Endothelial cell of hepatic sinusoid (primary cell): ENCODE measurements around the gene BMAL1.
"Not testable (repeated sequence)": the region's sequence is repeated elsewhere in the genome, so short reads cannot be mapped to it uniquely, and the experiment has no call there.

Source experiments
- in situ Hi-C: cut with HindIII; loops from 2 replicates; pipeline ENCODE4 v1.10.0; 2017; ENCODE audit warnings: low sequenced_read_pairs

Gene BMAL1

DNA sequence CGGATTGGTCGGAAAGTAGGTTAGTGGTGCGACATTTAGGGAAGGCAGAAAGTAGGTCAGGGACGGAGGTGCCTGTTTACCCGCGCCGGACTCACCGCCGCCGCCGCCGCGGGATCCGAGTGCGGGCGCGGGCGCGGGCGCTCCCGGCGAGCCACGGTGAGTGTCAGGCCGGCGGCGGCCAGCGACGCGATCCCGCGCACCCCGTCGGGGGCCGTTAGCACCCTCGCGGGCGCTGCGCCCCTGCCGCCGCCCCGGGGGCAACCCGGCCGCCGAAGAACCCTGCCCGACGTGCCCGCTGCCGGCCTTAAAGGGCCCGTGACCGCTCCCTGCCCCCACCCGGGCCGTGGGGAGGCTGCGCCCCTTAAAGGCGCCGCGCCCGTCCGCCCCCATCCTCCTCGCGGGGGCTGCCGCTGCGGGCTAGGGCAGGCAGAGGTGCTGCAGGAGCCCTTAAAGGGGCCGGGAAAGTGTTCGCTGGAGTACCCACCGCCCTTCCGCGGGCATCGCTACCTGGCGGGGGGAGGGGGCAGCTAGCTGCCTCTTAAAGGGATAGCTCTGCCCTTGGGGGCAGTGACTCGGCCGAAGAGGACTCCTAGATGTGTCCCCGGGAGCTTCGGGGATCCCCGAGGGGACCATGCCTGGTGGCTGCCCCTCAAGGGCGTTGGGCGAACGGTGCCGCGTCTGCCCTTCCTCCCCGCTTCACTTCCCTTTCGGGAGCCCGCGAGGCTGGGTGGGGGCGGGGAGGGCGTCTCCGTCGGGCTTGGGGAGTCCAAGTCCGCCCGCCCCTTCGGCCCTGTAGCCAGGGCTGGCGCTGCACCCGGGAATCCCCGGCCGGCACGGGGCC is at the start of gene BMAL1:
TSS of gene BMAL1 (plus strand) at position 23 of the 841 bp plus-strand sequence. CDS start 76,519 bp downstream, outside the sequence.
- in situ Hi-C loops: no loop called here

DNA sequence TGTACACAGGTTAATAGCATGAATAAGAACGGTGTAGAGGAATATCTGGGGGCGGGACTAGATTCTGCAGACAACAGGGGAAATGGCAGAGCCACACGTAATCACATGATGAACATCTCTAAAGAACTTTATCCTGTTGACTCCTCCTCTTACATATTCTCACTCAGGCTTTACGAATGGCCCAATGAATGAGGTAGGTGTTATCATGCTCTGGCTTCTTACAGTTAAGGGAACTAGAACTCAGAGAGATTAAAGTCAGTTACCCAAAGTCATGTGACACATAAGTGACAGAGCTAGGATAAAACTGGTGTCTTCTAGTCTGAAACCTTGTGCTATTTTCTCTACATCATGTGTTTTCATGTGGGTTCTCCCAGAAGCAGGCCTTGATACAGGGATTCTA is 49.0 kb upstream of the BMAL1 start:
- in situ Hi-C loops: no loop called here

DNA sequence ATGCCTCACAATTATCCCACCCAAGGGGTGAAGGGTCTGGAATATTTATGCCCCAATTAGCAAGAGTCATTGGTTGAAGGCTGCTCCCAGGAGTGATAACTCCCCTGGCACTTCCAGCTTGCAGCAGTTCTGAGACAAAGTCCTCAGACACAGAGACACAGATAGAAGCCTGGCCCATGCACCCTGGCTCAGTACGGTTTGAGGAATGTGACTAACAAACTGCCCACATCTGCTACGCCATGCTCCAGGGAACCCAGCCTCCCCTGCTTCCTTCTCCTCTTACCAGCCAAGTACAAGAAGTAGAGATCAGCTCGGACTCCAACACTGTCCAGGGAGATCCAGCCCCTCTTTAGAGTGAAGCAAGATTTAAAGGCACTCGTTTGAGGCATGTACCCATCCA is 48.5 kb upstream of the BMAL1 start:
- in situ Hi-C loops: no loop called here

DNA sequence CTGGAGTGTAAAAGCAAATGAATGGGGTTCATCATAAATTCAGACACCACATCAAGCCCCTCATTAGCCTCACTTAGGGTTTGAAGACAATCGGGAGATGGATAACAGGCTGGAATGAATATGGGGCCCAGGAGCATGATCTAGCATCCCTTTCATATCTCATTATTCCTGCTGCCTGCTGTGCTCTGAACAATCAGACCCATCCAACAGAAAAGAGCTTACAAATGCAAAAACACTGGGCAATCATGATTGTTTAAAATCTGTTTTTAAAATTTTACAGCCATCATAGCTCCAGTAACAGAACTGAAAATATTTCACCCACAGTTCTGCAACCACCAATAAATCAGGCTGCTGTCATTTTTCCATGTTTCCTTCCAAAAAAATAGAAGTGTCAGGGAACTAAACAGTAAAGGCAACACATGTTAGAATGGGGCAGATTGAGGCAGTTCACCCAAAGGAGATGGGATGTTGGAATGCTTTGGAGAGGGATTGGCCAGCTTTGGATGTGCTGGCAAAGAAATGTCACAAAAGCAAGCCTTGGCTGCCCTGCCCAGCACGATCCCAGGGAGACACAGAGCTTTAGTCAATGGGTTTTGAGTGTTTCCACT is 47.8 kb upstream of the BMAL1 start:
- in situ Hi-C loops: no loop called here

DNA sequence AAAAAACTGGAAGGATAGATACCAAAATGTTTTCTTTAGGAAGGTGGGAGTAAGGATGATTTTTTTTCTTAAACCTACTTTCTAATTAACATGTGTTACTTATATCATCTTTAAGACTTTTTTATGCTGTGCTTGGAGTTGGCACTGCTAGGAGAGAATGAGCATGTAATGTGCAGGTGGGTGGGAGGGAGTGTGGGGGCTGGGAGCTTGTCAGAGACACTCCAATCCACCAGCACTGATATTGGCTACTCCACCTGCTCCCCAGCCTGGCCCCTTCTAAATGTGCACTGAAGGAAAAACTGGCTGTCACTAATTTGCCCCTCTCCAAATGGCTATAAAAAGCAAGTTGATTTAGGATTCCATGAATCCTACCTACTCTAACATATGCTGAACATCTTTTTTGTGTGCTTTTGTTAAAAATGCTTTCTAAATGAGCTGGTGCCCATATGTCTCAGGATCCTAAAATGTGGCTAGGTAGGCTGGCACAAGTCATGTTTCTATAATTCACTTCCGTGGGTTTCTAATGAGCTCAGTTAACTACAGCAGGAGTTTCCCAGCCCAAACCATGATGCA is 44.3 kb upstream of the BMAL1 start:
- in situ Hi-C loops: no loop called here

DNA sequence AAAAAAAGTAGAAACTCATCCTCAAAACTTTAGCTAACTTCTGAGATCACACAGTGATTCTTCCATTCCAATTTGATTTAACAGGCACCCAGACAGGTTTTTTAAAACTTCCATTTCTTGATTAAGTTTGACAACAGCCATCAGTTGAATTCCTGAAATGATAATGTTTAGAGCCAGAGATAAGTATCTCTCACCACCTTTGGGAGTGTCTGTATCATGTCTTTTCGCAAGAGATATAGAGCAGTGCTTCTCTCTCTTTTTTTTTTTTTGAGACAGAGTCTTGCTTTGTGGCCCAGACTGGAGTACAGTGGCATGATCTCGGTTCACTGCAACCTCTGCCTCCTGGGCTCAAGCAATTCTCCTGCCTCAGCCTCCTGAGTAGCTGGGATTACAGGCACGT is 41.7 kb upstream of the BMAL1 start:
- in situ Hi-C loops: no loop called here

DNA sequence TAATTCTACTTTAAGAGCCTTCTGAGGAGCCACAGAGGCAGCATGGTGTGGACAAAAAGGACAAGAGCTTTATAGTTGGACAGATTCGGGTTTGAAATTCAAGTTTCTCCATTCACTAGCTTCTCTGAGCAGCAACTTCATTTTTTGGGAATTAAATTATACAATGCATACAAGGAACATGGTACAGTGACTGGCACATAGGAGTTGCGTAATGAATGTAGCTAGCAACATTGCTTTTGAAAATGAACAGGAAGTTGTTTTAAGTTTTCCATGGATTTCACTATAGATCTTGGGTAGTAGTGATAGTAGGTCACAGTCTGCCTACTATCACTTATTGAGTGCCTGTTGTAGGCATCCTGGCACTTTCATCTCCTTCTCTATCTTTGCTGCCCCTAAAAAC is 41.0 kb upstream of the BMAL1 start:
- in situ Hi-C loops: no loop called here

DNA sequence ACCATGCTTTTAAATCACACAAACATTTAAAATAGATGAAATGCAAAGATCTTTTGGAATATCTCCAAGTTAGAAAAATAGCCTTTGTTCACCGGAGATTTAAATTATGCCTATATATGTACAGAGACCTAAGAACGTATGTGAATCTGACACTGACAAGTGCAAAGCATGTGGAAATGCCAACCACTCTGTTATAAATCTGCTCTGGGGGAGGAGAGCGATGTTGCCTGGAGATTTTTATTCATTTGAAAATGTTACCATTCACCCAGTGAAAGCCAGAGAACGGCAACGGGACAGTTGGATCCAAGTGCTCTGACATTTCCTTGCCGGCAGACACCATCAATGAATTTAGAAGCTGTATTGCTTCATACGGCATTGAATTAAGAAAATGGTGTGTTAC is 39.8 kb upstream of the BMAL1 start:
- in situ Hi-C loops: no loop called here

DNA sequence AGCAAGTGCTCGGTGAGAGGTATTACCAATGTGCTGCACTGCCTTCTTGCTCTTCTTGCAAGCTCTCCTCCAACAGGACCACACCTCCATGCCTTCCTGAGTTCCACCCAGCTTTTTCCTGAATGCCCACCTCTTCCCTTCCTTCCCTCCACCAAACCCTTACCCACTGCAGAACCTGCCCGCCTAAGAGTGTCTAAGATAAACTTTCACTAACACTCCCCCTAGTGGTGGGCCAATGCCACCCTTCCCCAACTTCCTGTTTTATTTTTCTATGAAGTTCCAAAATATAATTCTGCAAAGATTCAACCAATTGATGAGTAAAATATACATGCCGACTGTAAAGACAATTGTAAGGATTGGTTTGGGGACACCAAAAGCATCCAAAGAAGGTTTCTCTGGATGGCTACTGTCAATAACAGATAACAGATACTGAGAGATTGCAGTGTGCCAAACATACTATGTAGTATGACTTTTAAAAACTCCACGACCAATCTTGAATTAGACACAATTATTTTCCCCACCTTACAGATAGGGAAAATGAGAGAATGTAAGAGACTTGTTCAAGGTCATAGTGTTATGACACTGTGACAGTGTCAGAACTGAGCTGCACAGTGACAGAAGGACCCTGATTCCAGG is 38.6 kb upstream of the BMAL1 start:
- in situ Hi-C loops: no loop called here

DNA sequence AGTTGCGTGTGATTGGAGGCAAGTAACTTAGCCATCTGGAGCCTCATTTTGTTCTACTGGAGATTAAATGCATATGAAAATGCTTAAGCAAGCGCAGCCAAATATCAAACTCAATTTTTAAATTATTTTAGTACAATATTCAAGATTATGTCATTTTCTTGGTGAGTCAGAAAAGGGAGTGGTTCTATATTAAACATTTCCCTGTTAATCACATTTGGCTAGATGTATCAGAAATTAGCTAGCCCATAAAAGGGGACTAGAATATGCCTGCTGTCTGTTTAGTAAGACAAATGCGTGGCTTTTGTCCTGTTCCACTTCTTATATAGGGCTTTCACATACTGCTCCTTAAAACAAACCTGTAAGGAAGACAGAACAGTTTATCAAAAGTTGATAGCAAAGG is 35.0 kb upstream of the BMAL1 start:
- in situ Hi-C loops: no loop called here

DNA sequence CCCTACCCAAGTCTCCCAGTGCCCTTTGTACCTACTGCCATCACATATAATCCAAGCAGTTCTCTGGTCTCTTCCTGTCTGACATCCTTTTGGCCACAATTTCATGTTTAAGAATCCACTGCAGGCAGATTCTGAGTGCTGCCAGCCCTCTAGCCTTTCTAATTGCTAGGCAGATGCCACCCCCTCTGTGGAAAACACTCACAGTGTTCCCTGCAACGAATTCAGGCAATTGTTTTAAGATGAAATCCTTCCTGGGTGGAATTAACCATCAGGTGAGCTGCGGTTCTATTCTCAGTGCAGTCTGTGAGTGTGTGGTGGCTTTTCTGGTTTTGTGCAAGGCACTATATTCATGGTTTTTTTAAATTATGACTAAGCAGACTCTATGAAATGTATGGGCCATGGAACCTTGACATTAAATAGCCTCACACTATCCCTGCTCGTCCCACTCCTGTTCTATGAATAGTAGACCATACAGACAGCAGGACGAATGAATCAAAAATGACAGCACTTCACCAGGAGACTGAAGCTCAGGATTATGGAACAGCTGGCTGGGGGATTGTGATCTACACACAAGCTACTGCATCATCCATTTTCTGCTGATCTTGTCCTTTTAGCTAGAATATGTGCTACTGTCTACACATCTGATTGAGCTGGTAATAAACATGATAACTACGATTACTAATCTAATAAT is 29.8 kb upstream of the BMAL1 start:
- in situ Hi-C loops: no loop called here

DNA sequence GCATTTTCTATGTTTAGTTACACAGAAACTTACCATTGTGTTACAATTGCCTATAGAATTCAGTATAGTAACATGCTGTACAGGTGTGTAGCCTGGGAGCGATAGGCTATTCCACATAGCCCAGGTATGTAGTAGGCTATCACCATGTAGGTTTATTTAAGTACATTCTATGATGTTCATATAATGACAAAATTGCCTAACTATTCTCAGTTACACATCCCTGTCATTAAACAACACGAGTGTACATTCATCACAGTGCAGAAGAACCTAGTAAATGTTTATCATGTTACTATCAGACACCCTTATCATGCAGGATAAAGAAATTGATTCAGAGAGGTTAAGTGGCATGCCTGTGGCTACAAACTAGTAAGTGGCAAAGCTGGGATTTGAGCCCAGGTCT is 28.4 kb upstream of the BMAL1 start:
- in situ Hi-C loops: no loop called here

DNA sequence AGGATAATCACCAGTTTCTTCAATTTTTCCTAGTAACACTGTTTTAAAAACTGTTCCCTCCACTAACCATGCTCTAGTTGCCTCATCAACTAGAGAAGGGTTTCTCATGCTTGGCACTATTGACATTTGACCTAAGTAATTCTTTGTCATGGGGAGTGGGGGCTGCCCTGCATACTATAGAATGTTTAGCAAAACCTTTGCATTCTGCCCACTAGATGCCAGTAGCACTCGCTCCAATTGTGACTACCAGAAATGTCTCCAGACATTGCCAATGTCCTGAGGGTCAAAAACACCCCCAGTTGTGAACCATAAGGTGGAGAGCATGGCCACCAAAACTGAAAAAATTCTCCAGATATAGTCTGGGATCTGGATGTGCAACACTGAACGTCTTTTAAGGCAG is 27.6 kb upstream of the BMAL1 start:
- in situ Hi-C loops: no loop called here

DNA sequence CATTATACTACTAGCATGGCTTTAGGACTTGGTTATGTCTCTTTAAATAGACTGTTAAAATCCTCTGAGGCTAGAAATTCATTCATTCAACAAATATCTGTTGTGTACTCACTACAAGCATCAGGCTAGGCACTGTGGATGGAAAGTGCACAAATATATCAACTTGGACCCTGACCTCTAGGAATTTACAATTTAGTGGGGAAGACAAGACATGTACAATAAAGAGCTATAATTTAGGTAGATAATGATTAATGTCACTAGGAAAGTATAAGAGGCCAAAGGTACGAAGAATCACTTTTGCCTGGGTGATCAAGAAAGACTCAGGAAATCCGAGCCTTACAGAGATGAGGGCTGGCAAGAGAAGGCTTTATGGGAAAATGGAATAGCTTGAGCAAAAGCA is 25.6 kb upstream of the BMAL1 start:
- in situ Hi-C loops: no loop called here

DNA sequence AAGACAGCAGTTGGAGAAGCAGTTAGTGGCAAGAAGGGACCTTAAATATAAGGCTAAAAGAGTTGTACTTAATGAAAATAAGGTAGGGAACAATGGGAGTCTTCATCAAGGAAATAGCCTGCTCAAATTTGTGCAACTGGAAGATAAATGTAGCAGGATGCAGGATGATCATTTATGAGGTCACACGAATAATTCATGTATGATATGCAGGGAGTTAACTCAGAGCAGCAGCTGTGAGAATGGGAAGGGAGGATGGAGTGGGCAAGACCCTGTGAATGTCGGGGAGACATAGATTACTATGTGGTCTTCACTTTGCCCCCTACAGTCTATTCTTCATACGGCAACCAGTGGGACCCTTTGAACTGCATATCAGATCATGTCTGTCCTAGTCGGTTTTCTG is 25.2 kb upstream of the BMAL1 start:
- in situ Hi-C loops: no loop called here

DNA sequence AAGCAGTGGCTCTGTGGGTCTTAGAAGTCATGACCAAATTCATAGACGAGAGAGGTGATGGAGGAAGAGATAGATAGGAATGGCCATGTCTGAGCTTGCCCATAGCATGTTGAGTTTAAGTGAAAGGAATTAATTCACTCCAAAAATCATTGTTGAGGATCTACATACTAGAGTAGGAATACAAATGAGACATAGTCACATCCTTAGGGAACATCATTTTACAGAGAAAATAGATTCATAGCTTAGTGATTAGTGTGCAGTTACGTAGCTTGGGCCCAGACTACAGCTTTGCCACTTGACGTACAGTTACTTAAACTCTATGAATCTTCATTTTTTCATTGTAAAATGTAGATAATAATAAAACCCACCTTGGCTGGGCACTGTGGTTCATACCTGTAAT is 21.4 kb upstream of the BMAL1 start:
- in situ Hi-C loops: no loop called here

DNA sequence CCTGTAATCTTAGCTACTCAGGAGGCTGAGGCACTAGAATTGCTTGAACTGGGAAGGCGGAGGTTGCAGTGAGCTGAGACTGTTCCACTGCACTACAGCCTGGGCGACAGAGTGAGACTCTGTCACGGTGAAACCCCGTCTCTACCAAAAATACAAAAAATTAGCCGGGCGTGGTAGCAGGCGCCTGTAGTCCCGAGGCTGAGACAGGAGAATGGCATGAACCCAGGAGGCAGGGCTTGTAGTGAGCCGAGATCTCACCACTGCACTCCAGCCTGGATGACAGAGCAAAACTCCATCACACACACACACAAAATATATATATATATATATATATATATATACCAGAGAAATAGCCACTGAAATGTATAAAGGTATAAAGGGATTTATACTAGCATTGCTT is 19.5 kb upstream of the BMAL1 start:
- in situ Hi-C loops: not testable (repeated sequence)

DNA sequence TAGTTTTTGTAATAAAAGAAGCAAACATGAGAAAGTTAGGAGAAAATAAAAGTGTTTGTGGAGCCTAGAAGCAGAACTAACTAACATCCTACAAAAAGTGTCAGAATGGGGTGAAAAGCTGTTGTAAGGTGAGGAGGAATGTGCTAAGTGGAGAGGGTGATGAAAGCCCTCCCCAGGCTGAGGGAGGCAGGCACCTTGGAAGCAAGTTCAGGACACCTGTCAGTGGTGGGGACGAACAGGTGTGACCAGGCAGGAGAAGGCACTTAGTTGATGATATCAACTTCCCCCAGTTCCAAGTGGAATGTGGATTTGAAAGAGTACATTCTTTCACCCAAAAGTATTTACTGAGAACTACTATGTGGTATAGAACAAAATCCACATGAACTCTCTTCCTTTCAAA is 18.7 kb upstream of the BMAL1 start:
- in situ Hi-C loops: no loop called here

DNA sequence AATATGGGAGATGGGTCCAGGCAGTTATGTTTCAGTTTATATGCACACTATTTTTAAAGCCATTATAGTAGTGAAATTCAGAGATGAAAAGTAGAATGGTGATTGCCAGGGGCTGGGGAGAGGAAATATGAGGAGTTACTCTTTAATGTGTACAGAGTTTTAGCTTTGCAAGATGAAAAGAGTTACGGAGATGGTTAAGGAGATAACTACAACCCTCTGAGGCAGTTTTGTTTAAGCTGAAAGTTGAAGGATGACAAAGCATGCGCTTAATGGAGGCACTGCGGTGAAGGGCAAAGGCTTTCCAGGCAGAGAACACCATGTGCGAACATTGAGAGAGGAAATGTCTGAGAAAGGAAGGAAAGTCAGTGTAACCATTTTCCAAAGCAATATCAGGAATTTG is 18.2 kb upstream of the BMAL1 start:
- in situ Hi-C loops: no loop called here

DNA sequence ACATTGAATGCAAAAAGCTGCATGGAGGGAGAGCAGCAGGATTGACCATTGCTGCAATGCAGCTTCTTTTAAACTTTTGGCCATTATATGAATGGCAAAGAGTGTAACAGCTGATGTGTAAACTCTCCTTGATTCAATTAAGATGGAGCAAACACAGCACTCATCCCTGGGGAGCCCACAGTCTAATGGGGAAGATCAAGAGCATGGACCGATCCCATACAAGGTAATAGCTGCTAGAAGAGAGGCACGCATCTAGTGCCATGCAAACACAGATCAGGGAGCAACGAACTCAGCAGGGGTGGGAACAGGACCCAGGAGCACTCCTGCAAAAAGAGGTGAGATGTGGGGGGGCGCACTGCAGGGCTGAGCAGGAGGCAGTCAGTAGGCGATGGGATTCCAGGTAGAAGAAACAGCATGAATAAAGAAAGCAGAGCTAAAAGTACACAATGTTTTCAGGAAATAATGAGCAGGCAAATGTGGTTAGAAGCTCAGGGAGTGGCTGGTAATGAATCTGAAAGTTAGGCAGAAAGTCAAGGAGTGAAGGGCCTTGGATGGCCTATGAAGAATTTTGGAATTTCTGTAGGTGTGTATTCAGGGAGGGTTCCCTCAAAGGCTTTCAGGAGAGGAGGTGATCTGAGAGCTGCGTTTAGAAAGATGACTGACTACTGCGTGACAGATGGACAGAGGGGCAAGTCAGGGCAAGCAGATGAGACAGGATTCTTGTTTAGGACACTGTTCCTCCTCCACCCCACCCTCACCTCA is 17.2 kb upstream of the BMAL1 start:
- in situ Hi-C loops: loop anchor here (5.0 kb wide), 2 partner anchors 37 to 53 kb away; no protein-coding TSS in a partner anchor
